SK-N-SH treated with all-trans-retinoic acid at 6 μM for 48 hours (cell line): ENCODE data around the gene USP27X.

Source experiments
- ESRRG ChIP-seq: fragments of 250-450 bp; sonication (Bioruptor Pico); IDR thresholded peaks from 2 replicates; pipeline ENCODE4 v1.6.1; 2021; ENCODE audit warnings: mild to moderate bottlenecking
- TF ChIP-seq, protein P1 (sequence below): fragments of 250-450 bp; sonication (Bioruptor Pico); IDR thresholded peaks from 2 replicates; pipeline ENCODE4 v1.5.1; 2020; ENCODE audit warnings: low read depth, mild to moderate bottlenecking, moderate library complexity

DNA sequence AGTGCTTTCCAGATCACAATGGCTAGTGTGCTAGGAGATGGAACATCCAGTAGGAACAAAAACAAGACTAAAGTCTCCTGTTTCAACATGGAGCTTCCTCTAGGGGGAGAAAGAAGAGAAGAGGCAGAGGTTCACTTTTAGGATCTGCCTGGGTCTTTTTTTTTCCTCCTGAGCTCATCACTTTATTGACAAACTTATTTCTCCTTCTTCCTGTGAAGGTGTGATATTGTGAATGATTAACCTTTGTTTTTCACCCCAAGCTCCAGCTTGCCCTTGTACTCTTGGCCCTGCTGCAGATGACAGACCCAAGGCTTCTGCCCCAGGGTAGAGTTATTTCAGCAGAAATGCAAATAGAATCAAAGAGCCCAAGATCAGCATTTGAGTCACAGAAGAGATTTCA lies 36.7 kb upstream of the USP27X start:
- TF ChIP-seq, protein P1, sequence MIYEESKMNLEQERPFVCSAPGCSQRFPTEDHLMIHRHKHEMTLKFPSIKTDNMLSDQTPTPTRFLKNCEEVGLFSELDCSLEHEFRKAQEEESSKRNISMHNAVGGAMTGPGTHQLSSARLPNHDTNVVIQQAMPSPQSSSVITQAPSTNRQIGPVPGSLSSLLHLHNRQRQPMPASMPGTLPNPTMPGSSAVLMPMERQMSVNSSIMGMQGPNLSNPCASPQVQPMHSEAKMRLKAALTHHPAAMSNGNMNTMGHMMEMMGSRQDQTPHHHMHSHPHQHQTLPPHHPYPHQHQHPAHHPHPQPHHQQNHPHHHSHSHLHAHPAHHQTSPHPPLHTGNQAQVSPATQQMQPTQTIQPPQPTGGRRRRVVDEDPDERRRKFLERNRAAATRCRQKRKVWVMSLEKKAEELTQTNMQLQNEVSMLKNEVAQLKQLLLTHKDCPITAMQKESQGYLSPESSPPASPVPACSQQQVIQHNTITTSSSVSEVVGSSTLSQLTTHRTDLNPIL (CRISPR knock-in tag), result no peak
- no peak for TF ChIP-seq ESRRG (CRISPR knock-in tag)
